BLaER1 (cell line): ENCODE data around the gene PCBP4.
"Not testable (repeated sequence)": the region's sequence is repeated elsewhere in the genome, so short reads cannot be mapped to it uniquely, and the experiment has no call there.

Source experiments
- H3K27ac ChIP-seq: shearing (Covaris generic); formaldehyde crosslinking; 2 replicates; pipeline ENCODE4 v1.8.1; 2022
- H3K27me3 ChIP-seq: shearing (Covaris generic); formaldehyde crosslinking; 2 replicates; pipeline ENCODE4 v1.8.1; 2022
- H3K36me3 ChIP-seq: shearing (Covaris generic); formaldehyde crosslinking; 2 replicates; pipeline ENCODE4 v1.8.1; 2022
- H3K4me1 ChIP-seq: shearing (Covaris generic); formaldehyde crosslinking; 2 replicates; pipeline ENCODE4 v1.8.1; 2022
- H3K4me2 ChIP-seq: shearing (Covaris generic); formaldehyde crosslinking; 2 replicates; pipeline ENCODE4 v1.8.1; 2022
- H3K4me3 ChIP-seq: shearing (Covaris generic); formaldehyde crosslinking; 2 replicates; pipeline ENCODE4 v1.8.1; 2022
- H3K9ac ChIP-seq: shearing (Covaris generic); formaldehyde crosslinking; 2 replicates; pipeline ENCODE4 v1.8.1; 2022
- H3K9me3 ChIP-seq: shearing (Covaris generic); formaldehyde crosslinking; 2 replicates; pipeline ENCODE4 v1.8.1; 2022
- H4K20me1 ChIP-seq: shearing (Covaris generic); formaldehyde crosslinking; 2 replicates; pipeline ENCODE4 v1.8.1; 2022
- Cebpa-rat ChIP-seq: shearing (Covaris generic); IDR thresholded peaks from 2 replicates; pipeline ENCODE4 v1.8.1; 2022

PCBP4 gene

DNA sequence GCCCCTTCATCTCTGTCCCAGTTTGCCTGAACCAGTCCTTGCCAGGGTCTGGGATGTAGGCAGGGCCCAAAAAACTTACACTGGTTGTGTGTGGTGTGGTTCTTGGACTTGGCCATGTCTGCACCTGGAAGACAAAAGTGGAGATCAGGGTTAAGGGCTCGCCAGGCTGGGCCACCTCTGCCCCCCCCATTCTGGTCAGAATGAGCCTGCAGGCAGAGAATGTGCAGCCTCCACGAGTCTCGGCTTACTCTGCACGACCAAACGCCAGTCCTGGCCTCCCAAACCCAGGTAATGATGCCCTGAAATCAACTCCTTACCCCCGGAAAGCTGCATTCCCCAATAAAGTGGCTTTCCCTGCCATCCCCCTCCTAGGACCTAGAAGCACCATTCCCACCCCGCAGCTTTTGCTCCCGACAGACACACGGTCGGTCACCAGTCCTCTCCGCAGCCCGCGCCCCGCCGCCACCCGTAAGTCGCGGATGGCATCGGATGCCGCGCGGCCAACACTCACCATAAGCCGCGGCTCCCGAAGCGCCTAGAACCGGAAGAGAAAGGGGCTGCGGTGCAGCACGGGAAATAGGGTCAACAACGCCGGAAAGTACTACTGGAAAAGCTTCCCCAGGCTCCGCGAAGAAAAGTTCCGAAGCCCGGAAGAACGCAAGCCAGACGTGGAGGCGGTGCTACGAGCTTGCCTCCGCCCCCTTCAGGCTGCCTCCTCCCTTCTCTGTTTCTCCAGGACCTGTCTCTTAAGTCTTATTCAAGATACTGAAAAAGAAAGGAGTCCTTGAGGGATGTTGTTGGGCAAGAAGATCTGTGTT, 28.3 kb upstream of the PCBP4 start, which contains the start of gene RPL29:
RPL29 (minus strand) TSS at position 550 of the 818 bp plus-strand sequence; CDS start at position 116, 434 bp downstream.
- peak within 1 kb of the TSS; percentile 98 for H3K9ac ChIP-seq
- peaks cover 42% of the 10 kb centered on the region for H3K36me3 ChIP-seq
- H3K9me3 ChIP-seq, result no peaks in the 10 kb centered on the region
- peak within 1 kb of the TSS; percentile 97 for H3K27ac ChIP-seq
- peak within 1 kb of the TSS; percentile 97 for H3K4me2 ChIP-seq
- no peak for TF ChIP-seq Cebpa-rat
- peak within 1 kb of the TSS; percentile 83 for H3K4me3 ChIP-seq
- H3K27me3 ChIP-seq, result no peaks in the 10 kb centered on the region
- peaks cover 44% of the 10 kb centered on the region for H4K20me1 ChIP-seq
- H3K4me1 ChIP-seq, result peaks cover 52% of the 10 kb centered on the region

DNA sequence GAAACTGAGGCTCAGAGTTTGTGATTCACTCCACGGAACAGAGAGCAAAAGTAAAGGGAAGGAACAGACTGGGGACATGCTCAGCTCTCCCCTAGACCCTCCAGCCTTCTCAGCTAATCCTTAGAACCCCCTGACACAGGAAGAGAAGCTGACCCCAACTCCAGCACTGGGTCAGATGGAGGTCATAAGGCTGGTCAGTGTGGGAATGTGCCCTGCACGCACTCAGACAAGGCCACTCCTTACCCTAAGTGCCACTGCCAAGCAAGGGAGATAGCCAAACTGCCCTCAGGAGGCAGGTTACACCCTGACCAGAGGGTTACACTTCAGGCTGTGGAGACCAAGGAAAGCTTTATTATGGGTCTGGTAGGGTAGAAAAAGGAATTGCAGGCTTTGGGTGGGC, 27.3 kb upstream of the PCBP4 start:
- no peaks in the 10 kb centered on the region for H3K9me3 ChIP-seq
- peaks cover 47% of the 10 kb centered on the region for H3K36me3 ChIP-seq
- peak overlapping the region; percentile 97 for H3K27ac ChIP-seq
- TF ChIP-seq Cebpa-rat, result no peak
- H3K4me3 ChIP-seq, result peak overlapping the region; percentile 83
- peaks cover 56% of the 10 kb centered on the region for H3K4me1 ChIP-seq
- peaks cover 54% of the 10 kb centered on the region for H4K20me1 ChIP-seq
- H3K4me2 ChIP-seq, result peak overlapping the region; percentile 97
- peak overlapping the region; percentile 98 for H3K9ac ChIP-seq
- H3K27me3 ChIP-seq, result no peaks in the 10 kb centered on the region

DNA sequence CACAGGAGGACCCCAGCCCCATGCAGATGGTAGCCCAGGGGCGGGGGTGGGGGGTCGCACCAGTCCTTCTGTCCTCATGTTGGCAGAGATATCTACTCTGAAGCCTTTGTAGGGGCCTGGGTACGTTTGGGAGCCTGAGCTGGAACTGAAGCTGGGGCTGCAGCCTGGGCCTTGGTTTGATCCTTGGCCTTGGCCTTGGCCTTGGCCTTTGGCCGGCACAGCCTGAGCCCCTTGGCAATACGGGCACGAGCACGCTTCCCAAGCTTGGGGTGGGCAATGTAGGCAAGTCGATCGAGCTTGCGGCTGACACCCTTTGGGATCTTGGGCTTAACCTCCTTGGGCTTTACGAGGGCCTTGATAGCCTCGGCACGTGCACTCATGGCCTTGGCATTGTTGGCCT, 26.4 kb upstream of the PCBP4 start:
- H3K36me3 ChIP-seq, result peaks cover 56% of the 10 kb centered on the region
- H3K4me1 ChIP-seq, result peaks cover 61% of the 10 kb centered on the region
- peak overlapping the region; percentile 98; the same call in 1 of the 2 replicates for H3K9ac ChIP-seq
- peak overlapping the region; percentile 97 for H3K4me2 ChIP-seq
- not testable (repeated sequence) for H3K9me3 ChIP-seq, H3K27me3 ChIP-seq, H3K27ac ChIP-seq
- H4K20me1 ChIP-seq, result peaks cover 63% of the 10 kb centered on the region
- peak overlapping the region; percentile 83; the same call in 1 of the 2 replicates for H3K4me3 ChIP-seq

DNA sequence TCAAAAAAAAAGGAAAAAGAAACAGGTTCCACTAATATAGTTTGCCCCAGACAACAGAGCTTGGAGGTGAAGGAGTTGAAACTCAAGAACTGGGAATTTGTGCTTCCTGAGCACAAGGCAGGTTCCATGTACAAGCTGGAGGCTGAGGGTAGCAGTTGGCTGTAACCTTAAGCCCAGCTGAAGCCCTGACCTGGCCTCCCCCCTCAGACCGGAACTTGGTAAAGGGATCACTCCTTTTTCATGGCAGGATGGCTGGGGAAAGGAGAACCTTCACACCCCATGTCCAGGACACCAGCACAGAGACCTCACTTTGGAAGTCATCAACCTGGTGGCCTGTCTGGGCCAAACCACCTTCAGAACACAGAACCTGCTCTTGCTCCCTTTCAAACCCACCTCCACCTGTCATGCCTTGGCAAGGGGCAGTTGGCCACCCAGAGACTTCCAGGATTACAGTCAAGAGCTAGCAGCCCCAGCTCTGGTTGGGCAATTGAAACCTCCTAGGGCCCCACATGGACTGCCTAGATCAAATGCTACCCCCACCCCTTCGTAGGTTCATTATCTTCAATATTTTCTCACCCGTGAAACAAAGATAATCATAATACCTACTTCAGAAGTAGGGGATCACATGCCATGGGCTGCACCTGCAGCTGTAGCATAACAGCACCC, 24.9 kb upstream of the PCBP4 start:
- Histone ChIP-seq H3K4me2 (peak overlapping the region; percentile 97), H3K27me3 (no peaks in the 10 kb centered on the region), H4K20me1 (peaks cover 73% of the 10 kb centered on the region), H3K36me3 (peaks cover 60% of the 10 kb centered on the region), H3K9ac (peak overlapping the region; percentile 5; the same call in 1 of the 2 replicates), H3K9me3 (no peaks in the 10 kb centered on the region), H3K4me1 (peaks cover 61% of the 10 kb centered on the region), H3K27ac (peak overlapping the region; percentile 4; the same call in 1 of the 2 replicates), H3K4me3 (peak overlapping the region; percentile 33; the same call in 1 of the 2 replicates)
- no peak for TF ChIP-seq Cebpa-rat

DNA sequence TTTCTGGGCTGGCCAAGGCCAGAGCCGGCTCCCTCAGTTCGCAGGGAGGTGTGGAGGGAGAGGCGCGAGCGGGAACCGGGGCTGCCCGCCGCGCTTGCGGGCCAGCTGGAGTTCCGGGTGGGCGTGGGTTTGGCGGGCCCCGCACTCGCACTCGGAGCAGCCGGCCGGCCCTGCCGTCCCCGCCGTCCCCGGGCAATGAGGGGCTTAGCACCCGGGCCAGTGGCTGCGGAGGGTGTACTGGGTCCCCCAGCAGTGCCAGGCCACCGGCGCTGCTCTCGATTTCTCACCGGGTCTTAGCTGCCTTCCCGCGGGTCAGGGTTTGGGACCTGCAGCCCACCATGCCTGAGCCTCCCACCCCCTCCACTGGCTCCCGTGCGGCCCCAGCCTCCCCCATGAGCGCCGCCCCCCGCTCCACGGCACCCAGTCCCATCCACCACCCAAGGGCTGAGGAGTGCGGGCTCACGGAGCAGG, 23.3 kb upstream of the PCBP4 start:
- H3K4me1 ChIP-seq, result peaks cover 57% of the 10 kb centered on the region
- not testable (repeated sequence) for H3K4me3 ChIP-seq, H3K27me3 ChIP-seq, H3K9me3 ChIP-seq, H3K9ac ChIP-seq
- peak overlapping the region; percentile 23; the same call in 1 of the 2 replicates for H3K4me2 ChIP-seq
- H4K20me1 ChIP-seq, result peaks cover 73% of the 10 kb centered on the region
- H3K36me3 ChIP-seq, result peaks cover 60% of the 10 kb centered on the region
- 0 out of 2 replicates have a peak overlapping the region, but pooled peaks have one; percentile 11 for H3K27ac ChIP-seq

DNA sequence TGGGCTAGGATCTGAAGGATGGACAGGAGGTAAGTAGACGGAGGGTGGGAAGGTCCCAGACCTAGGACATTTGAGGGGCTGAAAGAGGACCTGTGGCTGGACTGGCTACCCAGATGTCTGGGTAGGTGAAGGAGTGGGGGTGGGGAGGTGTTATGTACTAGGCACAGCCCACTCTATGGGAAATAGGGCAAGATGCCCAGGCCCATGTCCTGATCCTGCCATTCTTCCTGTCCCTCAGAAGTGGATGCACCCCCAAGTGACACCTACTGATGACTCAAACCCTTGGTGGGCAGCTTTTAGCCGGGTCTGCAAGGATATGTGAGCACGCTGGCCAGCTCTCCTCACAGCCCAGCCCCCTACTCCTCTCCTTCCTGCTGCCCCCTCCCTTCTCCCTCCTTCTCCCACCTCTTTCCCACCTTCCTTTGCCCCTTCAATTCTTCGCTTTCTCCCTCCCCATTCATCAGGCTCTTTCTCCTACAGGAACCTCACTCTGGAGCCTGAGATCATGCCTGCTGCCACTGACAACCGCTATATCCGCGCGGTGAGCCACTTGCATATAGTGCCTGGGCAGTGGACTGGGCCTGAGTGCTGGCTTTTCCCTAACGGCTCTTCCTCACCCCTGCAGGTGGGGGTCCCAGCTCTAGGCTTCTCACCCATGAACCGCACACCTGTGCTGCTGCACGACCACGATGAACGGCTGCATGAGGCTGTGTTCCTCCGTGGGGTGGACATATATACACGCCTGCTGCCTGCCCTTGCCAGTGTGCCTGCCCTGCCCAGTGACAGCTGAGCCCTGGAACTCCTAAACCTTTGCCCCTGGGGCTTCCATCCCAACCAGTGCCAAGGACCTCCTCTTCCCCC, 21.3 kb upstream of the PCBP4 start:
- TF ChIP-seq Cebpa-rat, result no peak
- Histone ChIP-seq H3K4me1 (peaks cover 59% of the 10 kb centered on the region), H3K9ac (0 out of 2 replicates have a peak overlapping the region, but pooled peaks have one; percentile 6)

DNA sequence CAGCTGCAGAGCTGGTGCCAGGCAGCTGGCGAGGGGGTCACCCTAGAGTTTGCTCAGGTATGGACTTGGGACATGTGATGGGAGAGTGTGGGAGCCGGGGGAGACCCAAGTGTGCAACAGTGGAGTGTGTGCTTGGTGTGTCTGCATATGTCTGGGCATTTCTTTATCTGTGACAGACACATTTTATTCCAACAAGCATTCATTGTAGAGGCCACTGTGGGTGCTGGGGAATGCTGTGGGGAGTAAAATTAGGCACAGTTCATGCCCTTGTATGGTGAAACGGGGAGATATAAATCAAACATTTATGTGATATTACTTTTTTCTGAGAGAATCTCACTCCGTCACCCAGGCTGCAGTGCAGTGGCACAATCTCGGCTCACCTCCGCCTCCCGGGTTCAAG, 20.3 kb upstream of the PCBP4 start:
- H3K9me3 ChIP-seq, result no peaks in the 10 kb centered on the region
- H4K20me1 ChIP-seq, result peaks cover 49% of the 10 kb centered on the region
- peaks cover 34% of the 10 kb centered on the region for H3K36me3 ChIP-seq
- H3K4me1 ChIP-seq, result peaks cover 56% of the 10 kb centered on the region
- no peak overlapping the region for H3K4me3 ChIP-seq
- no peak overlapping the region for H3K4me2 ChIP-seq
- no peaks in the 10 kb centered on the region for H3K27me3 ChIP-seq
- TF ChIP-seq Cebpa-rat, result no peak
- no peak overlapping the region for H3K9ac ChIP-seq
- no peak overlapping the region for H3K27ac ChIP-seq

More for the DNA sequence above, 21.3 kb upstream of the PCBP4 start:
- no peak overlapping the region for H3K4me3 ChIP-seq
- no peak overlapping the region for H3K27ac ChIP-seq
- peaks cover 44% of the 10 kb centered on the region for H3K36me3 ChIP-seq
- no peak overlapping the region for H3K4me2 ChIP-seq
- H3K9me3 ChIP-seq, result no peaks in the 10 kb centered on the region
- no peaks in the 10 kb centered on the region for H3K27me3 ChIP-seq
- peaks cover 59% of the 10 kb centered on the region for H4K20me1 ChIP-seq

DNA sequence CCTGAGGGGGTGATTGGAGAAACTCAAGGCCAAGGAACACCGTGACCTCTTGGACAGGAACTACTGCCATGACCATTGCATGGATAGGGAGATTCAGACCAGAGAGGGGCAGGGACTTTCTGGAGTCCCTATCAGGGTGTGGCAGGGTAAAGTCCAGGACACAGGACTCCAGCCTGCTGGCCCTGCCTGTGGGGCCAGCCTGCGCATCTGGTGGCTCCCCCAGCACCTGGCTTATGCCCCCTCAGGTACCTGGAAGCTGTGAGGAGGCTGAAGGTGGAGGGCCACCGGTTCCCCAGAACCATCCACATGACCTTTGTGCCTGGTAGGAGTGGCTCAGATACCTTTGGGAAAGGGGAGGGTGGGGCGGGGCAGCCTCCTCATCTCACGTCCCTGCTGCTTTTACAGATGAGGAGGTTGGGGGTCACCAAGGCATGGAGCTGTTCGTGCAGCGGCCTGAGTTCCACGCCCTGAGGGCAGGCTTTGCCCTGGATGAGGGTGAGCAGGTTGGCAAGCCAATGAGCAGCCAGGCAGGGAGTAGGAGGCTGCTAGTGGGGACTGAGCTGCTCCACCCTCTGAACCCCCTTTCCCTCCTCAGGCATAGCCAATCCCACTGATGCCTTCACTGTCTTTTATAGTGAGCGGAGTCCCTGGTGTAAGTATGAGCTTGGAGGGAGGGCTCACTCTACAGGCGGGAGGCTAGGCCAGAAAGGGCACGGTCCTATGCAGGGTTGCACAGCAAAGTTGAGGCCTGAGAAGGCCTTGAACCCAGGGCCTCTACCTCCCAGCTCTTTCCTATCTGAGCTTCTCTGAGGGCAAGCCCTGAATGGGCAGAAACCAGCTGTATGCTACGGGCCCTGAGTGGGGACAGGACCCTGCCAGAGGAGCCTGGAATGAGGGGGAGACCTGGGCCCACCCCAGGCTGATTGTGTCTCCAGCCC, 19.0 kb upstream of the PCBP4 start:
- H3K4me2 ChIP-seq, result no peak overlapping the region
- no peak overlapping the region for H3K9ac ChIP-seq

More for the DNA sequence above, 19.0 kb upstream of the PCBP4 start:
- H3K9me3 ChIP-seq, result no peaks in the 10 kb centered on the region
- H3K4me1 ChIP-seq, result peaks cover 56% of the 10 kb centered on the region
- no peaks in the 10 kb centered on the region for H3K27me3 ChIP-seq
- TF ChIP-seq Cebpa-rat, result no peak
- peaks cover 36% of the 10 kb centered on the region for H4K20me1 ChIP-seq
- H3K4me3 ChIP-seq, result no peak overlapping the region
- H3K36me3 ChIP-seq, result peaks cover 21% of the 10 kb centered on the region
- no peak overlapping the region for H3K27ac ChIP-seq
